OCI-M1 (cell line): ENCODE measurements around the gene PPP1R13B.
"Not testable (repeated sequence)": the region's sequence is repeated elsewhere in the genome, so short reads cannot be mapped to it uniquely, and the experiment has no call there.

Experiments used
- DNase-seq: peaks from one replicate; lab custom pipeline; 2025; lab: John Stamatoyannopoulos, UW

Gene PPP1R13B

GRCh38 chr14:103793192-103793591, 54.2 kb downstream of the PPP1R13B start:
- DNase-seq = peak; percentile 13

- no peak for DNase-seq
These were observed 59.3 kb downstream of the PPP1R13B start for GRCh38 chr14:103788086-103788485.

GRCh38 chr14:103782376-103782775, 65.0 kb downstream of the PPP1R13B start:
- no peak for DNase-seq

- DNase-seq = not testable (repeated sequence)
These were observed 71.1 kb downstream of the PPP1R13B start for GRCh38 chr14:103776319-103776718.

GRCh38 chr14:103775506-103775905, 71.9 kb downstream of the PPP1R13B start:
- DNase-seq = no peak

- DNase-seq = no peak
These were observed 73.9 kb downstream of the PPP1R13B start for GRCh38 chr14:103773521-103773920.

- DNase-seq = no peak
These were observed 75.2 kb downstream of the PPP1R13B start for GRCh38 chr14:103772078-103772712.

GRCh38 chr14:103770902-103771301, 76.5 kb downstream of the PPP1R13B start:
- DNase-seq = peak; percentile 9

GRCh38 chr14:103770500-103770899, 76.9 kb downstream of the PPP1R13B start:
- no peak for DNase-seq

- peak; percentile 19 for DNase-seq
These were observed 80.0 kb downstream of the PPP1R13B start for GRCh38 chr14:103767336-103767894.

GRCh38 chr14:103765526-103765925, 81.8 kb downstream of the PPP1R13B start:
- no peak for DNase-seq

- DNase-seq = no peak
These were observed 83.5 kb downstream of the PPP1R13B start for GRCh38 chr14:103763730-103764488.

- no peak for DNase-seq
These were observed 84.8 kb downstream of the PPP1R13B start for GRCh38 chr14:103762541-103762940.

GRCh38 chr14:103762036-103762435, 85.3 kb downstream of the PPP1R13B start:
- no peak for DNase-seq

GRCh38 chr14:103758059-103758776, 89.2 kb downstream of the PPP1R13B start:
- DNase-seq = no peak

- DNase-seq = no peak
These were observed 92.3 kb downstream of the PPP1R13B start for GRCh38 chr14:103755060-103755459.

- DNase-seq = no peak
These were observed 93.6 kb downstream of the PPP1R13B start for GRCh38 chr14:103753774-103754173.

GRCh38 chr14:103749860-103750259, 97.5 kb downstream of the PPP1R13B start:
- DNase-seq = peak; percentile 22

GRCh38 chr14:103749452-103749851, 97.9 kb downstream of the PPP1R13B start:
- DNase-seq = no peak

GRCh38 chr14:103748534-103748857, 98.9 kb downstream of the PPP1R13B start:
- no peak for DNase-seq

GRCh38 chr14:103746701-103747100, 100.7 kb downstream of the PPP1R13B start:
- DNase-seq = no peak

GRCh38 chr14:103745424-103745823, 102.0 kb downstream of the PPP1R13B start:
- no peak for DNase-seq
